ENCODE data around the gene RFXAP. TPM values are rescaled to one million over a fixed set of nuclear protein-coding genes. Genes with fewer than 3 reads are reported as not detected.

RFXAP gene
- polyA plus RNA-seq, 1 of the 3 experiments (the other 2 are of a cell fraction): 4.1 TPM

DNA sequence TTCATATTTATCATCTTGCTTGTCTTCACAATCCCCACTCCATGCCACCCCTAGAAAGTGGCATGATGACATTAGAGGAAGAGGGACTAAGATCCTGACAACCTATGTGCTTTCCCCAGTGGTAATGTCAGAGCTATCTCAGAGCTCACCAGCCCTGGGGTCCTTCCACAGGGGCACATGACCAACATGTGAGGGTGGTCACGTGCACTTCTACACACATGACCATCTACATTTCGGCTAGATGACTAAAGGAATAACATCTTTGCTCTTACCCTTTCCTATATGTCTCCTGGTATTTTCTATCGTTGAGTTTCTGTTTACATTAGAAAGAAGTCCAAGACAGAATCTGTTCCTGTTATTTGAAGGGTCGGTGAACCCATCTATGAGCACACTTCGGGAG is 46.2 kb downstream of the RFXAP start:
- H4K20me1 ChIP-seq (ENCODE audit: insufficient read depth): no peaks in the 10 kb centered on the region
- H2AFZ ChIP-seq (ENCODE audit: low read depth): no peak overlapping the region
- H3K4me1 ChIP-seq (ENCODE audit: control insufficient read depth in 1 of 2, insufficient read depth in 2 of 2, low read depth in 1 of 2, low read length in 1 of 2): peaks cover 0 to 8% of the 10 kb centered on the region in 2 experiments; a peak in 1 of 4 replicates
- H3K27ac ChIP-seq (ENCODE audit: low read depth in 2 of 2, low read length in 1 of 2): no peak overlapping the region
- no peak overlapping the region for H3K4me3 ChIP-seq (ENCODE audit: low read depth in 2 of 2, low read length in 1 of 2)
- ChIA-PET CTCF (interaction anchor here (0.9 to 1.6 kb wide), 2 partner anchors 16 to 116 kb away, joined by 3 to 7 read pairs; no protein-coding TSS in a partner anchor), POLR2A (no interaction called here)
- H3K9me3 ChIP-seq: no peaks in the 10 kb centered on the region
- WGBS (ENCODE audit: low lambda C conversion rate): 88% methylated on average over 5 of the region's 5 CpGs
- H3K9ac ChIP-seq: no peak overlapping the region
- no peak overlapping the region for H3K4me2 ChIP-seq
- peaks cover 20 to 51% of the 10 kb centered on the region in 2 experiments for H3K36me3 ChIP-seq (replicated peaks in 1 of 2; ENCODE audit: control insufficient read depth in 1 of 2, insufficient read depth in 2 of 2, low read length in 1 of 2)
- no peak for TF ChIP-seq ELF1 (IDR thresholded peaks at IDR 0.05)
- TF ChIP-seq TEAD4 (IDR thresholded peaks at IDR 0.05; ENCODE audit: borderline replicate concordance, insufficient read depth): no peak
- no peak for TF ChIP-seq SIN3A (IDR thresholded peaks at IDR 0.05; ENCODE audit: borderline replicate concordance, low read depth, low read length)
- TF ChIP-seq NRF1 (IDR thresholded peaks at IDR 0.05; ENCODE audit: low read depth, low read length): no peak
- TF ChIP-seq EZH2phosphoT487 (IDR thresholded peaks at IDR 0.05; ENCODE audit: borderline replicate concordance, low read depth): no peak
- no peak for TF ChIP-seq NFIC (IDR thresholded peaks at IDR 0.05; ENCODE audit: borderline replicate concordance)
- no peak for TF ChIP-seq YY1 (IDR thresholded peaks at IDR 0.05; ENCODE audit: low read depth)
- TF ChIP-seq, protein P1, sequence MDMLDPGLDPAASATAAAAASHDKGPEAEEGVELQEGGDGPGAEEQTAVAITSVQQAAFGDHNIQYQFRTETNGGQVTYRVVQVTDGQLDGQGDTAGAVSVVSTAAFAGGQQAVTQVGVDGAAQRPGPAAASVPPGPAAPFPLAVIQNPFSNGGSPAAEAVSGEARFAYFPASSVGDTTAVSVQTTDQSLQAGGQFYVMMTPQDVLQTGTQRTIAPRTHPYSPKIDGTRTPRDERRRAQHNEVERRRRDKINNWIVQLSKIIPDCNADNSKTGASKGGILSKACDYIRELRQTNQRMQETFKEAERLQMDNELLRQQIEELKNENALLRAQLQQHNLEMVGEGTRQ (IDR thresholded peaks at IDR 0.05; ENCODE audit: borderline replicate concordance, low read depth, low read length): no peak
- no peak for TF ChIP-seq MEF2A (IDR thresholded peaks at IDR 0.05; ENCODE audit: borderline replicate concordance, low read depth)
- no peak for TF ChIP-seq GABPA (IDR thresholded peaks at IDR 0.05; ENCODE audit: low read depth)
- TF ChIP-seq, protein P2, sequence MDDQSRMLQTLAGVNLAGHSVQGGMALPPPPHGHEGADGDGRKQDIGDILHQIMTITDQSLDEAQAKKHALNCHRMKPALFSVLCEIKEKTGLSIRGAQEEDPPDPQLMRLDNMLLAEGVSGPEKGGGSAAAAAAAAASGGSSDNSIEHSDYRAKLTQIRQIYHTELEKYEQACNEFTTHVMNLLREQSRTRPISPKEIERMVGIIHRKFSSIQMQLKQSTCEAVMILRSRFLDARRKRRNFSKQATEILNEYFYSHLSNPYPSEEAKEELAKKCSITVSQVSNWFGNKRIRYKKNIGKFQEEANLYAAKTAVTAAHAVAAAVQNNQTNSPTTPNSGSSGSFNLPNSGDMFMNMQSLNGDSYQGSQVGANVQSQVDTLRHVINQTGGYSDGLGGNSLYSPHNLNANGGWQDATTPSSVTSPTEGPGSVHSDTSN (IDR thresholded peaks at IDR 0.05): no peak
- TF ChIP-seq, protein P3, sequence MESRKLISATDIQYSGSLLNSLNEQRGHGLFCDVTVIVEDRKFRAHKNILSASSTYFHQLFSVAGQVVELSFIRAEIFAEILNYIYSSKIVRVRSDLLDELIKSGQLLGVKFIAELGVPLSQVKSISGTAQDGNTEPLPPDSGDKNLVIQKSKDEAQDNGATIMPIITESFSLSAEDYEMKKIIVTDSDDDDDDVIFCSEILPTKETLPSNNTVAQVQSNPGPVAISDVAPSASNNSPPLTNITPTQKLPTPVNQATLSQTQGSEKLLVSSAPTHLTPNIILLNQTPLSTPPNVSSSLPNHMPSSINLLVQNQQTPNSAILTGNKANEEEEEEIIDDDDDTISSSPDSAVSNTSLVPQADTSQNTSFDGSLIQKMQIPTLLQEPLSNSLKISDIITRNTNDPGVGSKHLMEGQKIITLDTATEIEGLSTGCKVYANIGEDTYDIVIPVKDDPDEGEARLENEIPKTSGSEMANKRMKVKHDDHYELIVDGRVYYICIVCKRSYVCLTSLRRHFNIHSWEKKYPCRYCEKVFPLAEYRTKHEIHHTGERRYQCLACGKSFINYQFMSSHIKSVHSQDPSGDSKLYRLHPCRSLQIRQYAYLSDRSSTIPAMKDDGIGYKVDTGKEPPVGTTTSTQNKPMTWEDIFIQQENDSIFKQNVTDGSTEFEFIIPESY (IDR thresholded peaks at IDR 0.05; ENCODE audit: borderline replicate concordance, low read depth): no peak
- DNase-seq: no peak
- no peaks in the 10 kb centered on the region for H3F3A ChIP-seq (replicated peaks; ENCODE audit: insufficient read depth)
- no peaks in the 10 kb centered on the region for H3K79me2 ChIP-seq (ENCODE audit: insufficient read depth)
- no peaks in the 10 kb centered on the region for H3K9me2 ChIP-seq
- H3K27me3 ChIP-seq (ENCODE audit: insufficient read depth): no peaks in the 10 kb centered on the region

DNA sequence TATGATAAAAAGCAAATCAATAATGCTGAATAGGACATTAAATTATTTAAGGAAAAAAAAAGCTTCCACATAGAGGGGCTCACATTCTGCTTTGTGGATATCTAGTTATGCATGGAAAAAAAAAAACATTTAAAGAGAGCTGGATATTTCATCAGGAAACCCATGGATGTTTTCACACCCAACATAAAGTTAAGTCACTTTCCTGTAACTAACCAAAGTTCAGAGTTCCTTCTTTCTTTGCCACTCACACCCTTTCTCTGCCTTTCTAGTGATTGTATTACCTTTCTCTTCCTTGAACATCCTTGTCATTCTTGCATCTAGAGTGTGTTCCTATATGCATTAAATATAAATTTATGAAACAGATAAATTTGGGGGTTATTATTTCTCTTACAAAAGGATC is 47.2 kb downstream of the RFXAP start:
- no peaks in the 10 kb centered on the region for H3K79me2 ChIP-seq (ENCODE audit: insufficient read depth)
- no peaks in the 10 kb centered on the region for H3K27me3 ChIP-seq (ENCODE audit: insufficient read depth)
- H3K9ac ChIP-seq: no peak overlapping the region
- CTCF ChIA-PET: interaction anchor here (1.3 to 6.1 kb wide), 5 partner anchors 8 to 133 kb away, joined by 3 to 31 read pairs (median 4); partner anchors contain the start of gene ALG5
- no peaks in the 10 kb centered on the region for H3K9me3 ChIP-seq
- POLR2A ChIA-PET: no interaction called here
- H4K20me1 ChIP-seq (ENCODE audit: insufficient read depth): no peaks in the 10 kb centered on the region
- no peak overlapping the region for H3K4me3 ChIP-seq (ENCODE audit: low read depth in 2 of 2, low read length in 1 of 2)
- peaks cover 20 to 53% of the 10 kb centered on the region in 2 experiments for H3K36me3 ChIP-seq (replicated peaks in 1 of 2; ENCODE audit: control insufficient read depth in 1 of 2, insufficient read depth in 2 of 2, low read length in 1 of 2)
- DNase-seq: no peak
- no peaks in the 10 kb centered on the region for H3F3A ChIP-seq (replicated peaks; ENCODE audit: insufficient read depth)
- no peak overlapping the region for H3K27ac ChIP-seq (ENCODE audit: low read depth in 2 of 2, low read length in 1 of 2)
- H3K9me2 ChIP-seq: no peaks in the 10 kb centered on the region
- H2AFZ ChIP-seq (ENCODE audit: low read depth): no peak overlapping the region
- peaks cover 2 to 8% of the 10 kb centered on the region in 2 experiments; a peak in 2 of 4 replicates for H3K4me1 ChIP-seq (ENCODE audit: control insufficient read depth in 1 of 2, insufficient read depth in 2 of 2, low read depth in 1 of 2, low read length in 1 of 2)
- H3K4me2 ChIP-seq: no peak overlapping the region
- TF ChIP-seq, protein P4, sequence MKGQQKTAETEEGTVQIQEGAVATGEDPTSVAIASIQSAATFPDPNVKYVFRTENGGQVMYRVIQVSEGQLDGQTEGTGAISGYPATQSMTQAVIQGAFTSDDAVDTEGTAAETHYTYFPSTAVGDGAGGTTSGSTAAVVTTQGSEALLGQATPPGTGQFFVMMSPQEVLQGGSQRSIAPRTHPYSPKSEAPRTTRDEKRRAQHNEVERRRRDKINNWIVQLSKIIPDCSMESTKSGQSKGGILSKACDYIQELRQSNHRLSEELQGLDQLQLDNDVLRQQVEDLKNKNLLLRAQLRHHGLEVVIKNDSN (IDR thresholded peaks at IDR 0.05; ENCODE audit: borderline replicate concordance, low read depth): no peak
- no peak for TF ChIP-seq RFX5 (IDR thresholded peaks at IDR 0.05; ENCODE audit: low read length)
- TF ChIP-seq, protein P3 (IDR thresholded peaks at IDR 0.05; ENCODE audit: borderline replicate concordance, low read depth): no peak
- TF ChIP-seq SIN3A (IDR thresholded peaks at IDR 0.05; ENCODE audit: borderline replicate concordance, low read depth, low read length): no peak
- TF ChIP-seq, protein P5, sequence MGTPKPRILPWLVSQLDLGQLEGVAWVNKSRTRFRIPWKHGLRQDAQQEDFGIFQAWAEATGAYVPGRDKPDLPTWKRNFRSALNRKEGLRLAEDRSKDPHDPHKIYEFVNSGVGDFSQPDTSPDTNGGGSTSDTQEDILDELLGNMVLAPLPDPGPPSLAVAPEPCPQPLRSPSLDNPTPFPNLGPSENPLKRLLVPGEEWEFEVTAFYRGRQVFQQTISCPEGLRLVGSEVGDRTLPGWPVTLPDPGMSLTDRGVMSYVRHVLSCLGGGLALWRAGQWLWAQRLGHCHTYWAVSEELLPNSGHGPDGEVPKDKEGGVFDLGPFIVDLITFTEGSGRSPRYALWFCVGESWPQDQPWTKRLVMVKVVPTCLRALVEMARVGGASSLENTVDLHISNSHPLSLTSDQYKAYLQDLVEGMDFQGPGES (IDR thresholded peaks at IDR 0.05; ENCODE audit: low read depth, low read length): no peak
- TF ChIP-seq YY1 (IDR thresholded peaks at IDR 0.05; ENCODE audit: low read depth): no peak
- TF ChIP-seq RCOR1 (IDR thresholded peaks at IDR 0.05; ENCODE audit: low read length): no peak
- TF ChIP-seq, protein P6, sequence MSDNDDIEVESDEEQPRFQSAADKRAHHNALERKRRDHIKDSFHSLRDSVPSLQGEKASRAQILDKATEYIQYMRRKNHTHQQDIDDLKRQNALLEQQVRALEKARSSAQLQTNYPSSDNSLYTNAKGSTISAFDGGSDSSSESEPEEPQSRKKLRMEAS (IDR thresholded peaks at IDR 0.05; ENCODE audit: low read depth): no peak
- no peak for TF ChIP-seq NFIC (IDR thresholded peaks at IDR 0.05; ENCODE audit: borderline replicate concordance)
- no peak for TF ChIP-seq FOXM1 (IDR thresholded peaks at IDR 0.05; ENCODE audit: low read depth)
- TF ChIP-seq GABPA (IDR thresholded peaks at IDR 0.05; ENCODE audit: low read depth): no peak
- no peak for TF ChIP-seq FOXJ3 (CRISPR knock-in tag; IDR thresholded peaks at IDR 0.05)
- no peak for TF ChIP-seq JUND (IDR thresholded peaks at IDR 0.05)
